Liver (tissue), 3 donors: ENCODE measurements around the gene STX7.

Experiments
- EGR1 ChIP-seq, 2 donors: IDR thresholded peaks; 2 replicates each; pipeline ENCODE4 v1.6.1; 2016 to 2018; ENCODE audit warnings: antibody characterized with exemption in 2 of 2, low read depth in 2 of 2
- GABPA ChIP-seq, 2 donors: IDR thresholded peaks in 1 of 2; conservative IDR thresholded peaks in 1 of 2; 2 replicates each; pipeline ENCODE4 v1.6.1; 2016; ENCODE audit warnings: antibody characterized with exemption in 2 of 2, mild to moderate bottlenecking in 1 of 2, moderate library complexity in 1 of 2
- HNF4A ChIP-seq, 2 donors: conservative IDR thresholded peaks; 2 replicates each; pipeline ENCODE4 v1.6.1; 2016; ENCODE audit warnings: antibody characterized with exemption in 2 of 2, mild to moderate bottlenecking in 2 of 2
- RAD21 ChIP-seq, 2 donors: IDR thresholded peaks; 2 replicates each; pipeline ENCODE4 v1.6.1; 2016; ENCODE audit warnings: antibody characterized with exemption in 2 of 2, mild to moderate bottlenecking in 2 of 2
- SP1 ChIP-seq: IDR thresholded peaks from 2 replicates; pipeline ENCODE4 v1.6.1; 2018; ENCODE audit warnings: antibody characterized with exemption, mild to moderate bottlenecking
- TAF1 ChIP-seq: conservative IDR thresholded peaks from 2 replicates; pipeline ENCODE4 v1.6.1; 2016; ENCODE audit warnings: antibody characterized with exemption, mild to moderate bottlenecking
- YY1 ChIP-seq: IDR thresholded peaks from 2 replicates; pipeline ENCODE4 v1.6.1; 2016; ENCODE audit warnings: antibody characterized with exemption, mild to moderate bottlenecking
- TF ChIP-seq, protein P1 (sequence below): IDR thresholded peaks from 2 replicates; pipeline ENCODE4 v1.6.1; 2016; ENCODE audit warnings: antibody characterized with exemption
- TF ChIP-seq, protein P2 (sequence below): fragments of 150-350 bp; IDR thresholded peaks from 2 replicates; pipeline ENCODE4 v1.5.1; 2017; ENCODE audit warnings: improper control_type of control experiment, low read depth, low read length; ENCODE audit not compliant: missing input control
- TF ChIP-seq, protein P3 (sequence below): IDR thresholded peaks from 2 replicates; pipeline ENCODE4 v1.6.1; 2016; ENCODE audit warnings: antibody characterized with exemption, mild to moderate bottlenecking
- TF ChIP-seq, protein P4 (sequence below): IDR thresholded peaks from 2 replicates; pipeline ENCODE4 v1.6.1; 2016; ENCODE audit warnings: antibody characterized with exemption
- donor health status: healthy.
- donor health status: healthy.

DNA sequence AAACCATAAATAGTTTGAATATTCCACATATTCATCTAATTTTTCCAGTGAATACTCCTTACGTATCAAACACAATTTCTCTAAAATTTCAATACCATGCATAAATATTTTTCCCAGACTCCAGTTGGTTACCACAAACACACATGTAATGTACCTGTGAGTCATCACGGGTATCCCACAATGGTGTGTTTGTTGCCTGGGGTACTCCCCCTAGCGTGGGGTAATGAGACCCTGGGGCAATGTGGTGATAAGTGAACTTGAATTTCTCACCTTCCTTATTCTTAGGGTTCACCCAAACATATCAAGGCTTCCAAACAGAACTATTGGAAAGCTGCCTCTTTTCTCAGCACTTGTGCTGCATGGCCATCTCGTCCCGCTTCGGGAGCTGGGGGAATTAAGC, 51.0 kb downstream of the STX7 start:
- TF ChIP-seq, protein P1, sequence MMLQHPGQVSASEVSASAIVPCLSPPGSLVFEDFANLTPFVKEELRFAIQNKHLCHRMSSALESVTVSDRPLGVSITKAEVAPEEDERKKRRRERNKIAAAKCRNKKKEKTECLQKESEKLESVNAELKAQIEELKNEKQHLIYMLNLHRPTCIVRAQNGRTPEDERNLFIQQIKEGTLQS = no peak
- no peak for TF ChIP-seq YY1
- TF ChIP-seq GABPA (IDR thresholded peaks at IDR 0.05 in 1 of 2, conservative IDR thresholded peaks at IDR 0.05 in 1 of 2) = no peak
- TF ChIP-seq, protein P2, sequence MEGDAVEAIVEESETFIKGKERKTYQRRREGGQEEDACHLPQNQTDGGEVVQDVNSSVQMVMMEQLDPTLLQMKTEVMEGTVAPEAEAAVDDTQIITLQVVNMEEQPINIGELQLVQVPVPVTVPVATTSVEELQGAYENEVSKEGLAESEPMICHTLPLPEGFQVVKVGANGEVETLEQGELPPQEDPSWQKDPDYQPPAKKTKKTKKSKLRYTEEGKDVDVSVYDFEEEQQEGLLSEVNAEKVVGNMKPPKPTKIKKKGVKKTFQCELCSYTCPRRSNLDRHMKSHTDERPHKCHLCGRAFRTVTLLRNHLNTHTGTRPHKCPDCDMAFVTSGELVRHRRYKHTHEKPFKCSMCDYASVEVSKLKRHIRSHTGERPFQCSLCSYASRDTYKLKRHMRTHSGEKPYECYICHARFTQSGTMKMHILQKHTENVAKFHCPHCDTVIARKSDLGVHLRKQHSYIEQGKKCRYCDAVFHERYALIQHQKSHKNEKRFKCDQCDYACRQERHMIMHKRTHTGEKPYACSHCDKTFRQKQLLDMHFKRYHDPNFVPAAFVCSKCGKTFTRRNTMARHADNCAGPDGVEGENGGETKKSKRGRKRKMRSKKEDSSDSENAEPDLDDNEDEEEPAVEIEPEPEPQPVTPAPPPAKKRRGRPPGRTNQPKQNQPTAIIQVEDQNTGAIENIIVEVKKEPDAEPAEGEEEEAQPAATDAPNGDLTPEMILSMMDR = no peak
- TF ChIP-seq TAF1 = no peak
- TF ChIP-seq, protein P3, sequence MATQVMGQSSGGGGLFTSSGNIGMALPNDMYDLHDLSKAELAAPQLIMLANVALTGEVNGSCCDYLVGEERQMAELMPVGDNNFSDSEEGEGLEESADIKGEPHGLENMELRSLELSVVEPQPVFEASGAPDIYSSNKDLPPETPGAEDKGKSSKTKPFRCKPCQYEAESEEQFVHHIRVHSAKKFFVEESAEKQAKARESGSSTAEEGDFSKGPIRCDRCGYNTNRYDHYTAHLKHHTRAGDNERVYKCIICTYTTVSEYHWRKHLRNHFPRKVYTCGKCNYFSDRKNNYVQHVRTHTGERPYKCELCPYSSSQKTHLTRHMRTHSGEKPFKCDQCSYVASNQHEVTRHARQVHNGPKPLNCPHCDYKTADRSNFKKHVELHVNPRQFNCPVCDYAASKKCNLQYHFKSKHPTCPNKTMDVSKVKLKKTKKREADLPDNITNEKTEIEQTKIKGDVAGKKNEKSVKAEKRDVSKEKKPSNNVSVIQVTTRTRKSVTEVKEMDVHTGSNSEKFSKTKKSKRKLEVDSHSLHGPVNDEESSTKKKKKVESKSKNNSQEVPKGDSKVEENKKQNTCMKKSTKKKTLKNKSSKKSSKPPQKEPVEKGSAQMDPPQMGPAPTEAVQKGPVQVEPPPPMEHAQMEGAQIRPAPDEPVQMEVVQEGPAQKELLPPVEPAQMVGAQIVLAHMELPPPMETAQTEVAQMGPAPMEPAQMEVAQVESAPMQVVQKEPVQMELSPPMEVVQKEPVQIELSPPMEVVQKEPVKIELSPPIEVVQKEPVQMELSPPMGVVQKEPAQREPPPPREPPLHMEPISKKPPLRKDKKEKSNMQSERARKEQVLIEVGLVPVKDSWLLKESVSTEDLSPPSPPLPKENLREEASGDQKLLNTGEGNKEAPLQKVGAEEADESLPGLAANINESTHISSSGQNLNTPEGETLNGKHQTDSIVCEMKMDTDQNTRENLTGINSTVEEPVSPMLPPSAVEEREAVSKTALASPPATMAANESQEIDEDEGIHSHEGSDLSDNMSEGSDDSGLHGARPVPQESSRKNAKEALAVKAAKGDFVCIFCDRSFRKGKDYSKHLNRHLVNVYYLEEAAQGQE = no peak
- no peak for TF ChIP-seq SP1
- TF ChIP-seq HNF4A (conservative IDR thresholded peaks at IDR 0.05) = no peak
- TF ChIP-seq RAD21 (IDR thresholded peaks at IDR 0.05) = no peak
- no peak for TF ChIP-seq EGR1 (IDR thresholded peaks at IDR 0.05; ENCODE audit: low read depth in 2 of 2)
- TF ChIP-seq, protein P4, sequence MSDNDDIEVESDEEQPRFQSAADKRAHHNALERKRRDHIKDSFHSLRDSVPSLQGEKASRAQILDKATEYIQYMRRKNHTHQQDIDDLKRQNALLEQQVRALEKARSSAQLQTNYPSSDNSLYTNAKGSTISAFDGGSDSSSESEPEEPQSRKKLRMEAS = no peak
